ENCODE results near the gene SEMA4C.

The SEMA4C gene

GRCh38 chr2:96897491-96898134, 27.7 kb upstream of the SEMA4C start:
- no peak for TF ChIP-seq CTCF (conservative IDR thresholded peaks at IDR 0.05; ENCODE audit: low read depth, low read length)
- DNase-seq (ENCODE audit: low read depth) = no peak
- H3K4me3 ChIP-seq (ENCODE audit: low read length) = no peak overlapping the region

- DNase-seq (ENCODE audit: low read depth) = no peak
- no peak overlapping the region for H3K4me3 ChIP-seq (ENCODE audit: low read length)
- no peak for TF ChIP-seq CTCF (conservative IDR thresholded peaks at IDR 0.05; ENCODE audit: low read depth, low read length)
Measured at GRCh38 chr2:96895746-96896651, 26.1 kb upstream of the SEMA4C start.

- no peak for TF ChIP-seq CTCF (conservative IDR thresholded peaks at IDR 0.05; ENCODE audit: low read depth, low read length)
Measured at GRCh38 chr2:96895032-96895745, 25.3 kb upstream of the SEMA4C start.

GRCh38 chr2:96894151-96894531, 24.3 kb upstream of the SEMA4C start:
- DNase-seq (ENCODE audit: low read depth) = no peak
- no peak overlapping the region for H3K4me3 ChIP-seq (ENCODE audit: low read length)
- TF ChIP-seq CTCF (conservative IDR thresholded peaks at IDR 0.05; ENCODE audit: low read depth, low read length) = no peak

More at GRCh38 chr2:96895032-96895745, 25.3 kb upstream of the SEMA4C start:
- DNase-seq (ENCODE audit: low read depth) = no peak
- no peak overlapping the region for H3K4me3 ChIP-seq (ENCODE audit: low read length)

GRCh38 chr2:96893289-96894150, 23.6 kb upstream of the SEMA4C start:
- no peak for TF ChIP-seq CTCF (conservative IDR thresholded peaks at IDR 0.05; ENCODE audit: low read depth, low read length)
- no peak overlapping the region for H3K4me3 ChIP-seq (ENCODE audit: low read length)

GRCh38 chr2:96891591-96892333, 21.9 kb upstream of the SEMA4C start:
- no peak for TF ChIP-seq CTCF (conservative IDR thresholded peaks at IDR 0.05; ENCODE audit: low read depth, low read length)
- H3K4me3 ChIP-seq (ENCODE audit: low read length) = no peak overlapping the region
- DNase-seq (ENCODE audit: low read depth) = no peak

More at GRCh38 chr2:96893289-96894150, 23.6 kb upstream of the SEMA4C start:
- DNase-seq (ENCODE audit: low read depth) = no peak

Data from retinal pigment epithelial cell (primary cell).